ENCODE data around the gene HOXD8. TPM values are rescaled to one million over a fixed set of nuclear protein-coding genes. Genes with fewer than 3 reads are reported as not detected.

The HOXD8 gene
- total RNA-seq, 1 experiment from 2014 or later = 1.9 TPM

DNA sequence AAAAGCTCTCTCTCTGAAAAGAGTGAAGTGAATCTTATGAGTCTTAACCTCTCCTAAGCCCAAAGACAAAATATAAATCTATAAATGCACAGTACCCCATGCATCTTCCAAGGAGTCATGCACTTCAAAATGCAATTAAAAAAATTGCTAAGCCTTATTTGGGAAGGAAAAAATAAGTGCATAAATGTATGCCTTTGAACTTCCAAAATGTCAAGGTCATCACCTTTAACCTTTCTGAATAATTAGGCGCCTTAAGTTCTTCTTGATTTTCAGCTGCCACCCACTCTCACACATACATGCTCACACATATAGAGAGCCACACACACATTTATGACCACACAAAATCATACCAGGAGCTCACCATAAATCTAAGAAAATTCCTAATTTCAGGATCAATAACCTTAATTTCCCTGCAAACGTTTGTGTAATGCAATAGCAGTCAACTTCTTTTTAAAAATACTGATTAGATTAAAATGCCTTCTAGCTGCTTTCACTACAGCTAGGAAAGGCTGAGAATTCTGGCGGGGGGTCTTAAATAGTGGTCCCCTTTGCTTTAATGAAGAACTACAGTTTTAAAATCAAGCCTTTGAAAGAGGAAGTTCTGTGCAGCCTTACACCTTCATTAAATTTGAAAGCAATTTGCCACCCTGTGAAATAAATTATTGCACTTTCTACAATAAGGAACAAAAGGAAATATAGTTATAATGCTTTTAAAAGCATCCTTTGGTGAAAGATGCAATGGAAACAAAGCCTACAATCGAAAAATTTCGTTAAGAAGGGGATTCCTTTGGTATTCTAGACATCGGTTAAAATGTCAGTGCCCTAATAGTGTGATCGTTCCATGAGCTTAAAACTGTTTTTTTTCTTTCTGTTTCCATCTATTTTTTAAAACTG, 18.8 kb upstream of the HOXD8 start:
- Histone ChIP-seq H3K79me2 (ENCODE audit: low read length) (no peaks in the 10 kb centered on the region), H3K4me1 (ENCODE audit: insufficient read depth, low read length) (peaks cover 4% of the 10 kb centered on the region; the same call in 1 of the 2 replicates), H3K36me3 (ENCODE audit: low read depth, low read length) (no peaks in the 10 kb centered on the region), H3K27ac (ENCODE audit: low read length) (no peak overlapping the region), H3K4me3 (ENCODE audit: low read length) (no peak overlapping the region), H2AFZ (ENCODE audit: low read length) (no peak overlapping the region), H3K27me3 (ENCODE audit: low read length) (peaks cover 40% of the 10 kb centered on the region), H3K4me2 (ENCODE audit: low read length) (peak overlapping the region; percentile 33), H4K20me1 (ENCODE audit: low read length) (no peaks in the 10 kb centered on the region), H3F3A (ENCODE audit: low read length, unreplicated experiment) (no peaks in the 10 kb centered on the region), H3K9me2 (replicated peaks; ENCODE audit: low read length) (no peaks in the 10 kb centered on the region), H3K9ac (ENCODE audit: low read length) (no peak overlapping the region), H3K9me3 (ENCODE audit: low read length) (no peaks in the 10 kb centered on the region)
- ChIA-PET POLR2A (ENCODE audit: unreplicated experiment) (no interaction called here), CTCF (interaction anchor here (1.0 kb wide), 1 partner anchor 421 kb away, joined by 10 read pairs; no protein-coding TSS in a partner anchor)
- no peak for ATAC-seq
- TF ChIP-seq, protein P1, sequence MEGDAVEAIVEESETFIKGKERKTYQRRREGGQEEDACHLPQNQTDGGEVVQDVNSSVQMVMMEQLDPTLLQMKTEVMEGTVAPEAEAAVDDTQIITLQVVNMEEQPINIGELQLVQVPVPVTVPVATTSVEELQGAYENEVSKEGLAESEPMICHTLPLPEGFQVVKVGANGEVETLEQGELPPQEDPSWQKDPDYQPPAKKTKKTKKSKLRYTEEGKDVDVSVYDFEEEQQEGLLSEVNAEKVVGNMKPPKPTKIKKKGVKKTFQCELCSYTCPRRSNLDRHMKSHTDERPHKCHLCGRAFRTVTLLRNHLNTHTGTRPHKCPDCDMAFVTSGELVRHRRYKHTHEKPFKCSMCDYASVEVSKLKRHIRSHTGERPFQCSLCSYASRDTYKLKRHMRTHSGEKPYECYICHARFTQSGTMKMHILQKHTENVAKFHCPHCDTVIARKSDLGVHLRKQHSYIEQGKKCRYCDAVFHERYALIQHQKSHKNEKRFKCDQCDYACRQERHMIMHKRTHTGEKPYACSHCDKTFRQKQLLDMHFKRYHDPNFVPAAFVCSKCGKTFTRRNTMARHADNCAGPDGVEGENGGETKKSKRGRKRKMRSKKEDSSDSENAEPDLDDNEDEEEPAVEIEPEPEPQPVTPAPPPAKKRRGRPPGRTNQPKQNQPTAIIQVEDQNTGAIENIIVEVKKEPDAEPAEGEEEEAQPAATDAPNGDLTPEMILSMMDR (conservative IDR thresholded peaks at IDR 0.05; ENCODE audit: low read depth, low read length) = no peak
- TF ChIP-seq EZH2phosphoT487 (IDR thresholded peaks at IDR 0.05; ENCODE audit: borderline replicate concordance, low read length) = no peak
- TF ChIP-seq EZH2 (IDR thresholded peaks at IDR 0.05; ENCODE audit: low read length, unreplicated experiment) = no peak
- no peak for DNase-seq
- intact Hi-C loops (cut with micrococcal nuclease) = loop anchor here (5.0 kb wide), 2 partner anchors 702 to 1037 kb away; no protein-coding TSS in a partner anchor
- no TSS peak for BruUV-seq (replicated peaks)

DNA sequence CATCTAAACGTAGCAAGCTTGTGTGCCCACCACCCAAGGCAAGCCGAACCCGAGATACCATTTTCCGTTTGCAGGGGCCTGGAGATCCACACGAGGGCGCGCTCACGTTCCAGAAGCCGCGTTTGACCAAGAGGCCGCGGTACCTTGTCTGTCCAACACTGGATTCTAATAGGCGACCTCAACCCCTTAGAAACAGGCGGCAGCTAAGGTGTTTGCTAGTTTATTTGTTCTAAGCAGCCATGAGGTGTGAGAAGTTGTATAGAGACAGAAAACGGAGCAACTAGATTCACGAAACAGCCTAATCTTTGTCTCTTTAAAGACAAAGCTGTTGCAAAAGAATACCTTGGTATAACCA, 18.2 kb upstream of the HOXD8 start:
- ATAC-seq (peak; percentile 72), DNase-seq (peak; percentile 65)
- ChIA-PET CTCF (interaction anchor here (1.0 kb wide), 1 partner anchor 421 kb away, joined by 10 read pairs; no protein-coding TSS in a partner anchor), POLR2A (ENCODE audit: unreplicated experiment) (no interaction called here)
- H3K27me3 ChIP-seq (ENCODE audit: low read length) = peaks cover 36% of the 10 kb centered on the region
- no peaks in the 10 kb centered on the region for H4K20me1 ChIP-seq (ENCODE audit: low read length)
- no peak overlapping the region for H3K9ac ChIP-seq (ENCODE audit: low read length)
- intact Hi-C loops (cut with micrococcal nuclease) = loop anchor here (5.0 kb wide), 2 partner anchors 701 to 1036 kb away; no protein-coding TSS in a partner anchor
- no peak overlapping the region for H2AFZ ChIP-seq (ENCODE audit: low read length)
- H3K79me2 ChIP-seq (ENCODE audit: low read length) = no peaks in the 10 kb centered on the region
- H3K4me2 ChIP-seq (ENCODE audit: low read length) = peak overlapping the region; percentile 33
- H3K27ac ChIP-seq (ENCODE audit: low read length) = no peak overlapping the region
- no peaks in the 10 kb centered on the region for H3K36me3 ChIP-seq (ENCODE audit: low read depth, low read length)
- H3K4me3 ChIP-seq (ENCODE audit: low read length) = no peak overlapping the region
- H3K4me1 ChIP-seq (ENCODE audit: insufficient read depth, low read length) = peaks cover 4% of the 10 kb centered on the region; the same call in 1 of the 2 replicates
- H3K9me2 ChIP-seq (replicated peaks; ENCODE audit: low read length) = no peaks in the 10 kb centered on the region
- no peaks in the 10 kb centered on the region for H3K9me3 ChIP-seq (ENCODE audit: low read length)
- TF ChIP-seq EZH2phosphoT487 (IDR thresholded peaks at IDR 0.05; ENCODE audit: borderline replicate concordance, low read length) = no peak
- TF ChIP-seq, protein P1 (conservative IDR thresholded peaks at IDR 0.05; ENCODE audit: low read depth, low read length) = peak; percentile 91
- H3F3A ChIP-seq (ENCODE audit: low read length, unreplicated experiment) = no peaks in the 10 kb centered on the region
- no TSS peak for BruUV-seq (replicated peaks)
